Fibroblast of gingiva (primary cell): Measurements from ENCODE around the gene RNF121.

Experiments used
- DNase-seq: peaks from one replicate; pipeline ENCODE4 v3.0.0-alpha.2; 2011; ENCODE audit warnings: low read depth

Gene RNF121

GRCh38 chr11:72039031-72039855 lies 110.4 kb downstream of the RNF121 start:
- peak; percentile 79 for DNase-seq

GRCh38 chr11:72039856-72040401 lies 111.1 kb downstream of the RNF121 start:
- no peak for DNase-seq

- peak; percentile 95 for DNase-seq
Observed at GRCh38 chr11:72040491-72041363, 111.9 kb downstream of the RNF121 start.

- DNase-seq, result peak; percentile 82
Observed at GRCh38 chr11:72041364-72042063, 112.7 kb downstream of the RNF121 start.

- DNase-seq, result no peak
Observed at GRCh38 chr11:72042064-72042745, 113.4 kb downstream of the RNF121 start.

GRCh38 chr11:72045849-72046248 lies 117.0 kb downstream of the RNF121 start:
- DNase-seq, result peak; percentile 23
